GM19438 (cell line): Measurements from ENCODE around the gene FRMD6.
A peak's percentile ranks its signal among the peaks of the same experiment; 100 is the strongest.
"Not testable (repeated sequence)": the region's sequence is repeated elsewhere in the genome, so short reads cannot be mapped to it uniquely, and the experiment has no call there.

ENCODE experiments used
- ATAC-seq: cut with Tn5 transposase; IDR thresholded peaks from one replicate; pipeline ENCODE4 v1.9.1; 2021; ENCODE audit warnings: low read depth; ENCODE audit not compliant: unreplicated experiment

FRMD6 gene

DNA sequence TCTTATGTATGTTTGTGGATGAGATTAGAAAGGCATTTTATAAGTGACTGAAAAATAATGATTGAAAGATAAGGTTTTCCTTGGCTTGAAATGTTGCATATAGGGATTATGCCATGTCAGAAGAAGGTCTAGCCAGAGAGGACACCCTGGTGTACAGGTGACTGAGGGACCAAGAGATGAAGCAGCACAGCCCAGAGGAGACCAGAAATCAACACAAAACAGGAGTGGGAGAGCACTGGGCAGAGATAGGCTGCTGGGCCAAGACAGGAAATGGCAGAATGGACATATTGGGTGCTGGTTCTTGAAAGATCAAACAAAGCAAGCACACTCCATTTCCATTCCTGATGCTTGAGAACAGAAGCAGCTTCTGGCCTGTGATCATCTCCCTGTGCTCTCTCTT, 24.4 kb upstream of the FRMD6 start:
- no peak for ATAC-seq

DNA sequence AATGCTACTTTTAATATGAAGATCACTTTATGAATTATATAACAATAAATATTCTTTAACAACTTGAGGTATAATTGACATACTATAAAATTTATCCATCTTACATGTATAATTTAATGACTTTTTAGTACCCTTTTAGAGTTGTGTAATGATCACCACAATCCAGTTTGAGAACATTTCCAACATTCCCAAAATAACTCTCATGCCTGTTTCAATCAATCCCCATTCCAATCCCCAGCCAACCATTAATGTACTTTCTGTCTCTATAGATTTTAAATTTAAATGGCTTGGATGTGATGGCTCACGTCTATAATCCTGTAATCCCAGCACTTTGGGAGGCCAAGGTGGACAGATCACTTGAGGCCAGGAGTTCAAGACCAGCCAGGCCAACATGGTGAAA, 23.5 kb upstream of the FRMD6 start:
- no peak for ATAC-seq

DNA sequence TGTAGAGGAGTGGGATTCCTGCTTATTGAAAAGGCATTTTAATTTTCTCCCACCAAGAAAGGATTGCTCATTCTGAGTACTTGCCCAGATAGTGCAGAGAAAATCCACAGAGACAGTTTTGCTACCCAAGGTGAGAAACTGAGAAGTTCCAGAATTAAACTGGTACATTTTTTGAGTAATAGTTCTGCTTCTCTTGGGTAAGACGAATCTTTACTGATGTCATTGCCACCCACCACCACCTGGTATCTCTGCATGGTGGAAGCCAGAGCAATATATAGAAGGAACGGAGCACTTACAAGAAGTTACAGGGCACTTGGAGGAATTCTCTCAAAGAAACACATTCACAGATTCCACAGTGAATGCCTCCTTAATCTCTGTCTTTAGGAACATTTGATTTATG, 20.7 kb upstream of the FRMD6 start:
- no peak for ATAC-seq

DNA sequence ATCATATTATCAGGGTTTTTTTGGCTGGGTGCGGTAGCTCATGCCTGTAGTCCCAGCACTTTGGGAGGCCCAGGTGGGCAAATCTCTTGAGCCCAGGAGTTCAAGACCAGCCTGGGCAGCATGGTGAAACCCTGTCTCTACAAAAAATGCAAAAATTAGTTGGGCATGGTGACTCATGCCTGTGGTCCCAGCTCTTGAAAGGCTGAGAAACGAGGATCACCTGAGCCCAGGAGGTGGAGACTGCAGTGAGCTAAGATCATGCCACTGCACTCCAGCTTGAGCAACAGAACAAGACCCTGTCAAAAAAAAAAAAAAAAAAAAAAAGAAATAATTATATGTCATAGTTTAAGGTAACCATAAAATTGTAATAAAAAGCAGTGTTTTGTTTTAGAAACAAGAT, 18.4 kb upstream of the FRMD6 start:
- not testable (repeated sequence) for ATAC-seq

DNA sequence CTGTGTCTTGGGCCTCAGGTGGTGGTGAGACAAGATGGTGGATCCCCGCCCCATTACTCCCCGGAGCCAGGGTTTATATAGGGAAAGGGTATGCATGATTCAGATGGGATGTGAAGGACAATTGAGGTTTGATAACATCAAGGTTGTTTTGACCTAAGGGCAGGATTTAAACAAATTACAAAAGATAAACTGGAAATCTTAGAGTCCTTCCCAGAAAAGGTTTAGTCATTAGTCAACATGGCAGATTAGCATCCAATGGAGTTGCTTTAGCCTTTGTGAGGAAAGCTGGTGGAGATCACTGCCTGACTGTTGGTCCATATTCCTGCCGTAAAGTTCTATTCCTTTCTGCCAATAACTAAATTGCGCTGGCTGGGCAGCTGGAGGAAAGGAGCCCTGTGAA, 15.6 kb upstream of the FRMD6 start:
- ATAC-seq = no peak

DNA sequence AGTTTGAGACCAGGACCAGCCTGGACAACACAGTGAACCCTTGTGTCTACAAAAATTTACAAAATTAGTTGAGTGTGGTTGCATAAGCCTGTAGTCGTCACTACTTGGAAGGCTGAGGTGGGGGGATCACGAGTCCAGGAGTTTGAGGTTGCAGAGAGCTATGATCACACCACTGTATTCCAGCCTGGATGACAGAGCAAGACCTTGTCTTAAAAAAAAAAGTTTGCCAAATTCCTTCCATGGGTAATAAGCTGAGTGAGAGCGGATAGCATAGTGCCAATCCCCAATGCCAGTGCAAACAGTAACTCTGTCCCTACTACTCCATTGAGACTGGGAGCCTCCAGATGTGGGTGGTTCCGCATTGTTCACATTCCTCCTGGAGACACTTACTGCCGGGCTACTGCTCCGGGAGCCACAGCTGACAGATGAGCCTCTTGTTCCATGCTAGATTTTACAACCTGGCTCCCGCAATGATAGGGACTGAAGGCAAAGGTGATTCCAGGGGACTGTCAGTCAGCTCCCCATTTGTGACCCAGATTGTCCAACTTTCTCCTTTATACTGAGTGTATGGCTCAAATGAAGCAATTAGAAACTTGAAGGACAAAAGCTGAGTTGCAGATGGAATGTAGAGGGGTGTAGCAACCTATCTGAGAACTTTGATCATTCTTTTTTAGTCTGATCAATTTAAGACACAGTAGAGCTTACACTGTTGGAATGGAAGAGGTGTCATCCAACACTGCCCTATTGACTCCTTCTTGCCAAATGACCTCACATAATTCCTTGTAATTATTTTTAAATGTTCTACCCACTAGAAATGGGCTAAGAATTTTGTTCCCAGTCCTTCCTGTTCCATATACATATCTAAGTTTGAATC, 13.4 kb upstream of the FRMD6 start:
- ATAC-seq = no peak

DNA sequence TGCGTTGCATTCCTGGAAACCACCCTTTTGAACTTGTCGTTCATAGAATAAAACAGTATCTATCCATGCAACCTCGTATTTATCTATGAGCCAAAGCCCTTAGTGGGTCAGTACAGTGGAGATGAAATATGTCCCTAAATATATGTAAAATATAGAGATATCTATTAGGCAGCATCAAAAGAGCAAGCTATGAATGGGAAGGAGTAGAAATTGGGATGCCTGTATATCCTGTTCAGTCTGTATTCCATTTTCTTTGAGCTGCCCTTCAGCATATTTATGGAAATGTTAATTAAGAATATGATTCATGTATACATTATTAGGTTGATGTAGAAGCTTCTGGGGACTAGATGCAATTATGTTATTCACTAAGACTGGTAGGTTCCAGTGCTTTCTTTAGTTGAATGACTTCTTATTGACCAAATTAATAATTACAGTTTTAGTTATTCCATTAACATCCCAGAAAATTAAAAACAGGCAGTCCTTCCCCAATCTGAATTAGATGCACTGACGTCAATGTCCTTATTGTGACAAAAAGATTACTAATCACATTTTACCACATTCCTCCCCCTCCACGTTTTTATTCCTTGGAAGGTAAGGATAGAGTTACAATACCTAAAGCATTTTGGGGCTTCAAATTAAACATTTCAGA, 11.9 kb upstream of the FRMD6 start:
- no peak for ATAC-seq

DNA sequence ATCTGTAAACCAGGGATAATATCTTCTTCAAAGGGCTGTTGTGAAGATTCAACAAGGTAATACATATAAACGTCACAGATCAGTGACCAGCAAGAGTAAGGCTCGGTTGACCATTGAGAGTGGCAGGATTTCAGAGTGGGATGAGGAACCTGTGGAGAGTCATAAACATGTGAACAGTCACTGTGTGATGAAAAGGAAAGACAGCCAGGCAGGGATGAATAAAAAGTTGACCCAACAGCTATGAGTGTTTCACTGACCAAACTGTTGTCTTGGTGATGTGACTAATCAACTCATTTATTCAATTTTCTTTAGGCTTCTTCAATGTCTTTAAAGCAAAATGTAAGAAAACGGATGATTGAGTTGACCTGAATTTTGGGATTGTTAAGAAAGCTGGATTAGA, 8.6 kb upstream of the FRMD6 start:
- no peak for ATAC-seq

DNA sequence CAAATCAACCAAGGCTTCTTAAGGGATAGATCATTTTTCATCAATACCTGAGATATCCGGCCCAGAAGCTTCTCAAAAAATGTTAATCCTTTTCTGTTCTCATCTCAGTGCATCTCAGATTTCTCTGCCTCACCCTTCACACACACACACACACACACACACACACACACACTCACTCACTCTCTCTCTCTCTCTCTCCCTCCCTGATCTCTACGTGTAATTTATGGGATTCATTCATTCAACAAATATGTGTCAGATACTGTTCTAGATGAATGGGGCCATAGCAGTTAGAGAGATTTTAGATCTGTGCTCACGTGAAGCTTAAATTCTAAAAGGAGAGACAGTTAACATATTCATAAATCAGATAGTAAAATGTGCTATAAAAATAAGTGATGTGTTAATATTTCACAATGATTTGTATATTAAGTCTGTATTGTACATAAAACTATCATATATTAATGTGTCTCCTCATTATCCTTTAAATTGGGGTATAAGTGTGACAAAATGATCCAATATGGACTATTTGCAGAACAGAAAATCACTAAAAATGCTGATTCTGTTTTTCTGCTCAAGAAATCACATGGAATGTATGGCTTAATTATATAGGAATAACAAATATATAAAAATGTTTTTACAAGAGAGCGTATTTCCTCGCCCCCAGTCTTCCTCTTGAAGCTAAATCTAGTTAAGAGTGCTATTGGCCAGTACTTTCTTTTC, 7.3 kb upstream of the FRMD6 start:
- ATAC-seq = no peak

DNA sequence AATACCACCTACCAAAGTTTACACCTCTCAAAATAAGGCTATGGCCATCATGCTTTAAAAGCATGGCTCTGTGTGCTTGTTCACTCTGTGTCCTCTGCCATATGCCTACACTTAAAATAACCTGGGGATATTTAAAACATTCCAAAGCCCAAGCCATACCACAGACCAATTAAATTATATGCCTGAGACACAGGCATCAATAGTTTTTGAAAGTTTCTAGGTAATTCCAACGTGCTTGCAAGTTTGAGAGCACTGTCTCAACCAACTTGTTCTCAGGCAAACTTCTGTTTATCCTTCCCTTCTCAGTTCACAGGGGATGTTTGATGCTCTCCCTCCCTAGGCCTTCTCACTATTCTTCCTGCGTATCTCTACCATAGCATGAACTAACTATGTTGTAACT, 3.4 kb upstream of the FRMD6 start:
- no peak for ATAC-seq

DNA sequence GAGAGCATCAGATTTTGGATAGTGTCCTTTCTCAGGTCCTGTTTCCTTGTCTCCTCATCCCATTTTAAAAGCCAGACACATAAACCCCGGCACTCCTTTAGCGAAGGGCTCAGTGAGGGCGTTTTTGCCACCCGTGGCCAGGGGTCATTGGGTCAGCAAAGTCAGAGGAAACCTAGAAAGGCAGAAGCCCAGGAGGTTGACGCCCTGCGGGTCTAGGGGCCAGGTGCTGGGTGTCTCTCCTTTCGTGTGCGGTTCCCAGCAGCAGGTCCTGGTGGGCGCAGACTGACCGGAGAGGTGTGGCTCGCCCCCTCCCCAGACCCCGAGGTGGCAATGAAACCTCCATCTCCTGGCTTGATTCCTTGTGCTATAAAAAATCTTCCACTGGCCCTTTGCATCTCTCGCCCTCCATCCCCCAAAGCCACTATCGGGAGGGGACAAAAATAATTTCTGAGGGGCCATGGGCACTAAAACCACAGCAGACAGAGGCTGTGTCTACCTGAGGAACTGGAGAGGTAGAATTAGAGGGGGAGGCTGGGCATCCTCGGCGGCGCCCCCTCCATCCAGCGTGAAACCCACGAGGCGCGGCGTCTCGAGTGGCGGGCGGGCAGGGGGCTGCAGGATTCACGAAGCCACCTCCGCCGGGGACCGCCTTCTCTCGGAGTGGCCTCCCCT, 858 bp upstream of the FRMD6 start:
- ATAC-seq = no peak

DNA sequence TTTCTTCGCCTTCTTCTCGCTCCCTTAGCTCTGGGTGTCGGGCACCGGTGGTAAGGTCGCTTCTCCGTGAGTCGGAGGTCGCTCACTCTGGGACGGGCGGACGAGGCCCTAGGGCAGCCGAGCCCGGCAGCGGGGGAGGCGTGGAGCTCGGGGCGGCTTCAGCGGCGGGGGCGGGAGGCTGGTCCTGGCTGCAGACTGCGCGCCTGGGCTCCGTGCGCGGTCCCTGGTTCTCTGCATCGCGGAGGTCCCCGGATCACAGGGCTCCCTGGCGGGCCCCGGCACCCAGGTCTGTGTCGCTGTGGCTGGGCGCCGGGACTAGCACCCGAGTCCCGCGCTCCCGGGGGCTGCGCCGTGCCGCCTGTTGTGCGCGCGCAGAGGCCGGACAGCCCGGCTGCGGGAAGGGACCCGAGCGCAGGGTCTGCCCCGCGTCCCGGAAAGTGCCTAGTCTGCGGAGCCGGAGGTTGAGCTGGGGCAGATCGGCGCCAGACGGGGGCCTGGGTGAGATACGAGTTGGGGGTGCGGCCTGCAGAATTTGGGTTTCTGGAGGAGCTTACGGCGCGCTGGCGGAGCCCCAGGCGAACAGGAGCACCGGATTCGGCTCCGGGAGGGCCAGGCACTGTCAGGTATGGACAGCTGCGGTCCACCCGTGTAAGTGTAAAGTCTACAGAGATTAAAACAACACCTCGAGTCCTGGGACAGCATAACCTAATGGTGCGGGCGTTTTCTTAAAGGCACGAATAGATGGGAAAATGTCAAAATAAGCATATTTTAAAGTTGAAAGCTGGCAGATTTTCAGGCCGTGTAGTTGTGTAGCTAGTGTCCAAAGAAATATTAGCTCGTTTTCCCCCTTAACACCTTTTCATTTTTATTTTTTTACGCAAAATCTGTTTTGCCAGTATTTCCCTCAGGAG, 713 bp downstream of the FRMD6 start:
- ATAC-seq = peak; percentile 38

DNA sequence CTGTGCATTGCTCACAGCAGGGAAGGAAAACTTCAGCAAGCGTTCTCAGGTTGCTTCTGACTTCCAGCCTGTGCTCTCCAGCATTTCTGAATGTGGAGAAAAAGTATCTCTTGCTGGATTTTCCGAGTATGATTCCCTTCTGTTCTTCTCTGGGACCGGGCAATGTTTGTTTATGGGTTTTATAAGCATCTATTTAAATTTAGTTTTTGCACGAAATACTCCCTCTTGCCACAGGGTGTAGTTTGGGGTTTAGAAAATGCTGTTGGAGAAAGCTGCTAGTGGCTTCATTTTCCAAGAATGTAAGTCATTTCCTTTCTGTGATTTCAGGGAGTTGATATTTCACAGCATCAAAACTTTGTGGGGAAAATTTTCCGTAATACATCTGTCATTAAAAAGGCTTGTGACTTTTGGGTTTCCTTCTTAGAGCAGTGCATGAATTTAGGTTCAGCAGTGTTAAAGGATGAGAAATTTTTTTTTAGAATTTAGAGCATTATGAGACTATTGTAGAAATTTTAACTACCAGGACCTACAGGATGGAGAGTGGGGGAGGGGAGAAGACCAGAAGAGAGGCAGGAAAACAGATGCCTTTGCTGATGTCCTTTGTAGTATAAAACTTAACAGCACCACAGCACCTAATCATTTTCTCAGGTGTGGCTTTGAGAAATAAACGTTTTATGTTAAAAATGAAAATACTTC, 1.5 kb downstream of the FRMD6 start:
- ATAC-seq = no peak

DNA sequence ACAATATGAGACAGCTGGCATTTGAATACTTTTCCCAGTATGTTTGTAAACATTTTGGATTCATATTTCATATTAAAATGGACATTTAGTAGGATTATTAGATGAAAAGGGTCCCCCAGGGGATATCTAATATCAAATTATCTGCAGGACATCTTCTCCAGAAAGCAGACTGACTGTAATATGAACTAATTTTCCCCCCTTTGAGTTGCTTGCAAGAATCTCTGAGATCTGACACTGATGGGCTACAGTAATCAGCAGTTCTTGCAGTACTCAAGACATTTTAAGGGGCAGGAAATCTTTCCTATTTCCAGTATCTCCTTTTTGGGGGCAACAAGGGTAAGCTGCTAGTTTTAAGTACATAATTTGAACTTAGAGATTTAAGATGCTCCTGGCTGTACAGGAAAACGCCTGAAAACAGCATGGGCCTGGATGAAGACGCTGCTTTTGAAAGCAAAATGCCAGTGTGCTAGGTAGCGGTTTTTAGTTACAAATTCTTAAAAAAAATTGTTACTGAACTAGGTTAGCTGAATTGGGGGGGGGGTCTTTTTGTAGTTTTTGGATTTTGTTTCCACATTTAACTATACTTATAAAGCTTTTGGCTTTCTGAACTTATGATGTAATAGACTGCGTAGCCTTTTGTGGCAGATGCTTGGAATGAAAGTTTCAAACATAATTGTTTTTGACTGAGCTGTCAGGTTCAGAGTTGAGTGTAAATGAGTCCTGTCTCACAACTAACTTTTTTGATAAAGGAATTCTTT, 2.2 kb downstream of the FRMD6 start:
- ATAC-seq = no peak

DNA sequence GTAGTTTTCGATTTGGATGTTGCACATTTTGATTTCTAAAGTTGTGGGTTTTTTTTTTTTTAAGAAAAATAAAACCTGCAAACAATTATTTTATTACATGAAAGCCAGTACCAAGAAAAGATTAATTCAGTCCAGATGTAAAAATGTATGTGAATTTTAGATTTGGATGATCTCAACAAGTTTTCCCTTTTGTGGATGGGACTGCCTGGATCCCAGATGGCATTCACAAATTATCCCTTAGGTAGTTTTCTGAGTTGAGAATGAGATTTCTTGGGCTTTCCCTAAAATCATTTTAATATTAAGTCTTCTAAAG, 2.8 kb downstream of the FRMD6 start:
- ATAC-seq = no peak

DNA sequence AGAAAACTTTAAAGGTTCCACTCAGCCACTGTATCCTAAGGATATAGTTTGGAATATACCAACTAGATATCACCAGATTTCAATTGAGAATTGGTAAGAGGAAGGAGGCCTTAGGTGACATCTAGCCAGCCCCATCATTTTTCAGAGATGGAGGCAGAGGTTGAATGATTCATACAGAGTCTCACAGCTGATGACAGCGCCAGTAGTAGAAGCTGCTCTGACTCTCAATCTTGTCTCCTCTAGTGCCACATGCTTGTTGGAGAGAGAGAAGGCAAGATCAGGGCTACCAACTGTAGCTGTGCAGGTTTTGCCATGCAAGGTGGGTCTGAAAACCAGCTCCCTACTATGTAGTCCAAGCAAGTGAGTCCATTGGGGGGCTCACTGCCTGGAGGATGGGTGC, 6.1 kb downstream of the FRMD6 start:
- no peak for ATAC-seq

DNA sequence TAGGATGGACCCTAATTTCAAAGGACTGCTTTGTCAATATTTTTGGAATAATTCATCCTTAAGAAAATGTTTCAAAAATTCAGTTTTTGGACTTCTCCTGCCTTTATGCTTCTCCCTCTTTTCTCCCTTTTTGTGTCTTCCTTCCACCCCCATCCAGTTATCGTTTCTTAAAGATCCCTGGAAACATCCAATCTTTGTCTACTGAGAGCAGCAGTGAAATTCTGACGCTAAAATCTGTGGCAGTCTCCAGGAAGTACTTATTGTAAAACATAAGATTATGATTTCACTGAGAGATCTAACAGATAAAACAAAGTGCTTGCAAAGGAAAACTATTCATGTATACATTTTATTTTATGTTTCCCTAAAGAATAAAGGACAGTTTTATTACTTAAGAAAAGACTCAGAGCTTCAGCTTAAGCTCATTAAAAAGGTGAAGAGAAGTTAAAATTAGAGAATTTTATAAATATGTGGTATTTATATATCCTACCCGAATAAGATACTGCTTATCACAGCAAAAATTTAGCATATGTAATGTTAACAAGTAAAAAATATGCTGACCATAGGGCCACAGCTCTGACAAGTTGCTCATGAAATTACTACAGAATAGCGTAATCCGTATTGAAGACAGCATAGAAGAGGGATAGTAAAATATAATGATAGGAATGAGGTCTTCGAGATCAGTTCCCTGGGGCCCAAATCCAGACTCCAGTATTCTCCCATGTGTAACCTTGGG, 6.9 kb downstream of the FRMD6 start:
- no peak for ATAC-seq

DNA sequence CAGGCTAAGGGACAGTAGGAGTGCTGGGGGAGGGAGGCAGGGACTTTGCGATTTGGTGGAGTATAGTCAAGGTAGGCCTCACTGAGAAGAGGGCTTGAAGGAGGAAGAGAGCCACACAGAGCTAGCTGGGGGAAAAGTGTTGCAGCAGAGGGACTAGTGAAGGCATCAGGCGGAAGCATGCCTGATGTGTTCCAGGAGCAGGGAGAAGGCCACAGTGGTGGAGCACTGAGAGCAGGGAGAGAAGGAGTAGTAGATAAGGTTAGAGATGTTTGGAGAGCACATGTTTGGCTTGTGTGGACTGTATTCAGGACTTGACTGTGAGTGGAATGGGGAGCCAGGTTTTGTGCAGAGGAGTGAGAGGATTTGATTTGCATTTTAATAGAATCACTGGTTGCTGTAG, 9.0 kb downstream of the FRMD6 start:
- ATAC-seq = no peak
